Muscle of leg (tissue), 11 donors: ENCODE measurements around the gene BRAP. TPM values are rescaled to one million over a fixed set of nuclear protein-coding genes. Genes with fewer than 3 reads are reported as not detected.
"Not testable (repeated sequence)": the region's sequence is repeated elsewhere in the genome, so short reads cannot be mapped to it uniquely, and the experiment has no call there.

Experiments
- DNase-seq: peaks from one replicate; pipeline ENCODE4 v3.0.0; 2013
- H3K27ac ChIP-seq: one replicate; pipeline ENCODE4 v1.5.1; 2013; ENCODE audit warnings: mild to moderate bottlenecking, low read length, control low read depth
- H3K27me3 ChIP-seq: one replicate; pipeline ENCODE4 v1.6.1; 2013; ENCODE audit warnings: low read length; ENCODE audit not compliant: control insufficient read depth, insufficient read depth
- H3K36me3 ChIP-seq: one replicate; pipeline ENCODE4 v1.6.1; 2013; ENCODE audit warnings: low read length; ENCODE audit not compliant: control insufficient read depth, insufficient read depth
- H3K4me1 ChIP-seq: one replicate; pipeline ENCODE4 v1.6.1; 2013; ENCODE audit warnings: low read length; ENCODE audit not compliant: control insufficient read depth, insufficient read depth
- H3K4me3 ChIP-seq: one replicate; pipeline ENCODE4 v1.5.1; 2013; ENCODE audit warnings: low read length, control low read depth
- H3K9me3 ChIP-seq: replicated peaks from 2 replicates; pipeline ENCODE4 v1.6.1; 2013; ENCODE audit warnings: low read depth, low read length; ENCODE audit not compliant: control insufficient read depth
- WGBS: methylation state at CpG from one replicate; pipeline ENCODE4 v1.1.5; 2013; ENCODE audit warnings: missing lambda C conversion rate; ENCODE audit not compliant: insufficient coverage; 5-methylcytosine and 5-hydroxymethylcytosine counted together
- polyA plus RNA-seq, 8 donors: library from polyadenylated mRNA; unstranded; fragments of 120-200 nt; gene quantifications; one replicate each; pipeline versions ENCODE4 v1.2.1 to v1.2.3, GENCODE V29; 2013; ENCODE audit warnings: inconsistent platforms in 1 of 8, low replicate concordance in 1 of 8; ENCODE audit not compliant: insufficient read length in 8 of 8, insufficient read depth in 1 of 8
- total RNA-seq: library from RNA; stranded (reverse); fragments of 120-200 nt; gene quantifications from one replicate; pipeline ENCODE4 v1.2.4, GENCODE V29; 2013

BRAP gene
- total and polyA plus RNA-seq, 9 donors, result 8.9 to 15.4 (median 11.9) TPM

DNA sequence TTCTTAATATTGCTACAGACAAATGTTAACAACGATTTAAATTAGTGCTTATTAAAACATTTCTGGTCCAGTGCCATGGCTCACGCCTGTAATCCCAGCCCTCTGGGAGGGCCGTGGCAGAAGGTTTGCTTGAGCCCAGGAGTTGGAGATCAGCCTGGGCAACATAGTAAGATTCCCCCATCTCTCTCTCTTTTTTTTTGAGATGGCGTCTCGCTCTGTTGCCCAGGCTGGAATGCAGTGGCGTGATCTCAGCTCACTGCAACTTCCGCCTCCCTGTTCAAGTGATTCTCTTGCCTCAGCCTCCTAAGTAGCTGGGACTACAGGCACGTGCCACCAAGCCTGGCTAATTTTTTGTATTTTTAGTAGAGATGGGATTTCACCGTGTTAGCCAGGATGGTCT, 33.2 kb downstream of the BRAP start:
- peaks cover 51% of the 10 kb centered on the region for H3K36me3 ChIP-seq
- H3K4me3 ChIP-seq, H3K4me1 ChIP-seq, H3K27me3 ChIP-seq, DNase-seq, H3K27ac ChIP-seq, H3K9me3 ChIP-seq: not testable (repeated sequence)
- WGBS, result 90% methylated on average over 9 of the region's 9 CpGs

DNA sequence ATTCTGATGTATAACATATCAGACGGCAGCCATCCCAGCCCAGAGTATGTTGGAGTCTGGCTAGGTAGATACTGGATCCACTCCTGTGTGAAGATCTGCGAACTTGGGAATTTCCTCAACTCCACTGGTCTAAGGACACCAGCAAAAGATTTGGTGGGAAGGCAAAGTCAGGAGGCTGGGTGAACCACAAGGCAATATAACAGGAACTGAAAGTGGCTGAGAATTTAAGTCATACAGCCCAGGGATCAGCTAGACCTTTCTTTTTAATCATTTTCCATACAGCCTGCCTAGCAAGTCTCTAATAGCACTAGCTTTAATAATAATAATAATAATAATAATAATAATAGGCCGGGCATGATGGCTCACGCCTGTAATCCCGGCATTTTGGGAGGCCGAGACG, 34.8 kb downstream of the BRAP start:
- Histone ChIP-seq H3K27me3 (no peaks in the 10 kb centered on the region), H3K9me3 (no peaks in the 10 kb centered on the region), H3K4me1 (no peaks in the 10 kb centered on the region), H3K36me3 (peaks cover 48% of the 10 kb centered on the region), H3K4me3 (no peak overlapping the region), H3K27ac (no peak overlapping the region)
- peak; percentile 30 for DNase-seq
- WGBS, result 88% methylated on average over 6 of the region's 7 CpGs

GRCh38 chr12:111645433-111645832, 40.3 kb downstream of the BRAP start:
- WGBS, result 84% methylated on average over 5 of the region's 5 CpGs
- no peak for DNase-seq
- Histone ChIP-seq H3K36me3 (peaks cover 46% of the 10 kb centered on the region), H3K4me3 (no peak overlapping the region), H3K9me3 (no peaks in the 10 kb centered on the region), H3K4me1 (peaks cover 3% of the 10 kb centered on the region), H3K27me3 (no peaks in the 10 kb centered on the region), H3K27ac (no peak overlapping the region)

- 50% methylated on average over 2 of the region's 3 CpGs for WGBS
Measured at GRCh38 chr12:111643427-111643826, 42.3 kb downstream of the BRAP start.

DNA sequence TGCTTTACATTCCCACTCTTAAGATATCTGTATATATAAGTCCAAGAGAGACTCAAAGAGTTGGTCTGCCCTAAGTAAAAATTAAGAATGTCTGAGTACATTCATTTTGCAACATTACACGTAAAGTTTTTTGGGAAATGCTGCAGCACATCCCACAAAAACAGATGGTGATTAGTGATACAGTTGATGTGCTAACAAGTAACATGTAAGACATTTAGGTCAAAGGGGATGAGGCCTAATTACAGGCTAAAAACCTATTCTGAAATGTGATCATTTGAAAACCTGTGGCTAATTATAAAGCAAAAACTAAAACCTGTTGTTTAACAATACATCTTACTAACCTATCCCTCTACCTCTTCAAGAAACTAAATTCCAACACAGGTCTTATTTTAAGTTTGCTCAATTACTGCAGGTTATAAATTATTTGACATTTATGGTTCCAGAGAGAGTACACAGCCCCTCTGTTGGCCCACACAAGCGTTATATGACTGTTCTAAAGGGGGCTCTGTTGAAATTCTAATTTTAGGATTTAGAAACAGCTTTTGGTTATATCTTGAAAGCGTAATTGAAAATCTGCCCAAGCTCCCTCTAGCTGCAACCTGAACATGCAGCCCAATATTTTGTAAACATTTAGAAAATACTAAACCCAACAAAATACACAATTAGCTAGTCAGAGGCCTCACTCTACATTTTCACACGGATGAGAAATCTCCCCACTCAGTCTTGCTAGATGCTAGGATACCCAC, 42.9 kb downstream of the BRAP start:
- H3K9me3 ChIP-seq, result no peaks in the 10 kb centered on the region
- no peak overlapping the region for H3K4me3 ChIP-seq
- no peaks in the 10 kb centered on the region for H3K27me3 ChIP-seq
- peak; percentile 41 for DNase-seq
- H3K4me1 ChIP-seq, result peaks cover 8% of the 10 kb centered on the region
- WGBS, result 13% methylated on average over 1 of the region's 4 CpGs
- H3K36me3 ChIP-seq, result peaks cover 37% of the 10 kb centered on the region
- H3K27ac ChIP-seq, result no peak overlapping the region

More at GRCh38 chr12:111643427-111643826, 42.3 kb downstream of the BRAP start:
- Histone ChIP-seq H3K4me3 (no peak overlapping the region), H3K27ac (no peak overlapping the region), H3K36me3 (peaks cover 37% of the 10 kb centered on the region), H3K4me1 (peaks cover 5% of the 10 kb centered on the region), H3K9me3 (no peaks in the 10 kb centered on the region), H3K27me3 (no peaks in the 10 kb centered on the region)
- DNase-seq, result no peak

DNA sequence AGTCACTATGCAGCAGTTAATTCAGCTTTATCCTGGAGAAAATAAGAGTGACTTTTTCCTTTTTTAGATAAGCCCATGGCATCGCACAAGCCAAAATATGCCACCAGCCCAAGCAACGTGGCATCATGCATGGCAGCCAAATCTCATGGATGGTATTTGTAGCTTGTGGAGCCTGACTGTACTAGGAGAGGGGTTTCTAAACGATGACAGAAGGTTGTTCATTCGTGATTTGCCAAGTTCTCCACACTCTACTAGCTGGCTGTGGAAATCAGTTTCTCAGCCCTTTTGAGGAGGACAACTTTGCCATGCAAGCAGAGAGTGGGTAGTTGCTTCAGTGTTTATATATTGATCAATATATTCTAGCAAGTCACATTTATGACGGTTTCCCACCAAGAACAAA, 45.2 kb downstream of the BRAP start:
- no peak for DNase-seq
- Histone ChIP-seq H3K27ac (no peak overlapping the region), H3K9me3 (no peaks in the 10 kb centered on the region), H3K4me1 (peaks cover 29% of the 10 kb centered on the region), H3K27me3 (no peaks in the 10 kb centered on the region), H3K4me3 (no peak overlapping the region), H3K36me3 (peaks cover 22% of the 10 kb centered on the region)
- no CpG with 5 or more reads among the region's 5 CpGs for WGBS

DNA sequence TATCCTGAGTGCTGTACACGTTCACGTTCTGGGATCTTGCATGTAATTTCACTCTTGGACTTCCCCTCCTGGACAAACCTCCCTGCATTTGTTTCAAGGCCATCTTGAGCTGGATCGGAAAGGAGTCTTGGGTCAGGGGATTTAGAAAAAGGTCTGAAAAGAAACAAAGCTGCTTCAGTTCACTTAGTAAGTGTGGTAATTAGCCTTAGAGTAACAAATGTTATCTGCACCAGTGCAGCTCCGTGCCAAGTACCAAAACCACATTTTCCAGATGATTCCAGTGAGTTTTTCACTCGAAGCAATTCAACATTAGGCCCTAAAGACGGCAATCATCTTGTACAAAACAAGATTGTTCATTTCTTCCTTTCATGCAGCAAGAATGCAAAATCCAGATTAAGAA, 47.2 kb downstream of the BRAP start:
- 0% methylated on average over 2 of the region's 6 CpGs for WGBS
- peaks cover 7% of the 10 kb centered on the region for H3K36me3 ChIP-seq
- H3K4me1 ChIP-seq, result peaks cover 36% of the 10 kb centered on the region
- H3K27ac ChIP-seq, result peak overlapping the region; percentile 75
- no peaks in the 10 kb centered on the region for H3K27me3 ChIP-seq
- no peak overlapping the region for H3K4me3 ChIP-seq
- no peaks in the 10 kb centered on the region for H3K9me3 ChIP-seq
- DNase-seq, result peak; percentile 71

GRCh38 chr12:111636209-111636945, 49.4 kb downstream of the BRAP start:
- no peaks in the 10 kb centered on the region for H3K9me3 ChIP-seq
- peak overlapping the region; percentile 2 for H3K4me3 ChIP-seq
- peak; percentile 97 for DNase-seq
- H3K27me3 ChIP-seq, result no peaks in the 10 kb centered on the region
- WGBS, result 9% methylated on average over 13 of the region's 19 CpGs
- no peaks in the 10 kb centered on the region for H3K36me3 ChIP-seq
- peaks cover 34% of the 10 kb centered on the region for H3K4me1 ChIP-seq
- peak overlapping the region; percentile 94 for H3K27ac ChIP-seq

DNA sequence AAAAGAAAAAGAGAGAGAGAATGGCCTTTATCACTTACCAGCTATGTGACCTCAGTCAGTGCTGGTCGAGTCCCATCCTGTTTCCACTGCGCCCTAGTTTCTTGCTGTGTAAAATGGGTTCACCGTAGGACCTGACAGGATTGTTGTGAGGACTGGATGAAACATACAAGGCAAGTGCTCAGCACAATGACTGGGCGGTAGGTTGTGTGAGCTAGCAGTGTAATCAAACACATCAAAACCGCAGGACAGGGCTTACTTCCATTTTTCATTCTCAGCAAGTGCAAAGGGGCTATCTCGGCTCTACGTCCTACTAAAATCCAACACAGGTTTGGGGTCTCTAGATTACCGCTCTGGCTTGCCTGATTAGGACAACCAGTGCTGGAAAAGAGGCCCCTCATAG, 50.2 kb downstream of the BRAP start:
- no peaks in the 10 kb centered on the region for H3K36me3 ChIP-seq
- H3K27me3 ChIP-seq, result no peaks in the 10 kb centered on the region
- peaks cover 34% of the 10 kb centered on the region for H3K4me1 ChIP-seq
- H3K9me3 ChIP-seq, result no peaks in the 10 kb centered on the region
- H3K4me3 ChIP-seq, result no peak overlapping the region
- peak overlapping the region; percentile 94 for H3K27ac ChIP-seq
- WGBS, result 44% methylated on average over 4 of the region's 8 CpGs
- peak; percentile 39 for DNase-seq

GRCh38 chr12:111628505-111629260, 57.1 kb downstream of the BRAP start:
- H3K4me1 ChIP-seq, result peaks cover 2% of the 10 kb centered on the region
- no peak for DNase-seq
- H3K27ac ChIP-seq, result no peak overlapping the region
- no peaks in the 10 kb centered on the region for H3K9me3 ChIP-seq
- WGBS, result 85% methylated on average over 3 of the region's 7 CpGs
- no peaks in the 10 kb centered on the region for H3K36me3 ChIP-seq
- no peaks in the 10 kb centered on the region for H3K27me3 ChIP-seq
- H3K4me3 ChIP-seq, result no peak overlapping the region
